ENCODE results near the gene PROM1.

PROM1 gene

GRCh38 chr4:16110199-16110598 is 26.4 kb upstream of the PROM1 start:
- no peak for FAIRE-seq

GRCh38 chr4:16109256-16109655 is 25.4 kb upstream of the PROM1 start:
- no peak for FAIRE-seq

- no peak for FAIRE-seq
Measured at GRCh38 chr4:16106956-16107355, 23.1 kb upstream of the PROM1 start.

- no peak for FAIRE-seq
Measured at GRCh38 chr4:16104520-16104919, 20.7 kb upstream of the PROM1 start.

- FAIRE-seq = no peak
Measured at GRCh38 chr4:16102356-16102755, 18.5 kb upstream of the PROM1 start.

GRCh38 chr4:16100833-16101232 is 17.0 kb upstream of the PROM1 start:
- FAIRE-seq = no peak

GRCh38 chr4:16092682-16093319 is 9.0 kb upstream of the PROM1 start:
- FAIRE-seq = no peak

- FAIRE-seq = no peak
Measured at GRCh38 chr4:16090096-16090705, 6.4 kb upstream of the PROM1 start.

- FAIRE-seq = no peak
Measured at GRCh38 chr4:16089156-16089555, 5.3 kb upstream of the PROM1 start.

GRCh38 chr4:16088601-16089000 is 4.8 kb upstream of the PROM1 start:
- no peak for FAIRE-seq

GRCh38 chr4:16085822-16086221 is 2.0 kb upstream of the PROM1 start:
- no peak for FAIRE-seq

GRCh38 chr4:16082426-16083240 is 1.2 kb downstream of the PROM1 start:
- FAIRE-seq = no peak

GRCh38 chr4:16082041-16082425 is 1.8 kb downstream of the PROM1 start:
- no peak for FAIRE-seq

GRCh38 chr4:16079046-16079445 is 4.8 kb downstream of the PROM1 start:
- FAIRE-seq = no peak

GRCh38 chr4:16078195-16078760 is 5.5 kb downstream of the PROM1 start:
- FAIRE-seq = no peak

- FAIRE-seq = no peak
Measured at GRCh38 chr4:16077786-16078185, 6.0 kb downstream of the PROM1 start.

GRCh38 chr4:16075975-16076757 is 7.7 kb downstream of the PROM1 start:
- no peak for FAIRE-seq

- FAIRE-seq = no peak
Measured at GRCh38 chr4:16075061-16075460, 8.8 kb downstream of the PROM1 start.

- FAIRE-seq = no peak
Measured at GRCh38 chr4:16072168-16072567, 11.7 kb downstream of the PROM1 start.

- no peak for FAIRE-seq
Measured at GRCh38 chr4:16070203-16070602, 13.6 kb downstream of the PROM1 start.

- no peak for FAIRE-seq
Measured at GRCh38 chr4:16067515-16067914, 16.3 kb downstream of the PROM1 start.

- FAIRE-seq = no peak
Measured at GRCh38 chr4:16066586-16067128, 17.2 kb downstream of the PROM1 start.

GRCh38 chr4:16065066-16065465 is 18.8 kb downstream of the PROM1 start:
- FAIRE-seq = no peak

Measured in TTC549 (cell line).